HG02678 (cell line): ENCODE results near the gene GRM7.
A peak's percentile ranks its signal among the peaks of the same experiment; 100 is the strongest.

Experiments
- ATAC-seq: cut with Tn5 transposase; IDR thresholded peaks from one replicate; pipeline ENCODE4 v1.9.1; 2021; ENCODE audit warnings: mild to moderate bottlenecking, moderate library complexity; ENCODE audit not compliant: unreplicated experiment

The GRM7 gene

DNA sequence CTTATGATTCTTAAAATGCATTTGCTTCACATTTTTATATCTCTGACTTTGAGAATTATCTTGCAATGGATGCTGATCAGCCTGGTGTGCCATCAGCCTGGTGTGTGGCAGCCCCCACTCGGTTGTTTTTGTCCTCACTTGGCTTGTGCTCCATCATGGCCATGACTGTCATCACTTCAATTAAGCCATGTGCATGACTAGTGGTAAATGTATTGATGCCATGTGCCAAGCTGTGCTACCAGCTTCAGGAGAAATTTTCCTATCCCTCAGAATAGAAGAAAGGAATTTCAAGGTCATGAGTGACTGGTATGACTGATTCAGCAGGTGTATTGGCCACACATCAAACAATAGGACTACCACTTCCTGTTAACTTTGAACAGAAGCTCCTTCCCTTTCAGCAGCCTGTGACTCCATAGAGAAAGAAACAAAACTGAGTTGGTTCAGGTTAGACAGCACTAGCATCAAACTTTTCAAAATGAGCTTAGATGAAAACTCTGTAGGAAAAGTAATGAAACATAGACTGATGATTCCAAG, 251.7 kb downstream of the GRM7 start:
- ATAC-seq = no peak

DNA sequence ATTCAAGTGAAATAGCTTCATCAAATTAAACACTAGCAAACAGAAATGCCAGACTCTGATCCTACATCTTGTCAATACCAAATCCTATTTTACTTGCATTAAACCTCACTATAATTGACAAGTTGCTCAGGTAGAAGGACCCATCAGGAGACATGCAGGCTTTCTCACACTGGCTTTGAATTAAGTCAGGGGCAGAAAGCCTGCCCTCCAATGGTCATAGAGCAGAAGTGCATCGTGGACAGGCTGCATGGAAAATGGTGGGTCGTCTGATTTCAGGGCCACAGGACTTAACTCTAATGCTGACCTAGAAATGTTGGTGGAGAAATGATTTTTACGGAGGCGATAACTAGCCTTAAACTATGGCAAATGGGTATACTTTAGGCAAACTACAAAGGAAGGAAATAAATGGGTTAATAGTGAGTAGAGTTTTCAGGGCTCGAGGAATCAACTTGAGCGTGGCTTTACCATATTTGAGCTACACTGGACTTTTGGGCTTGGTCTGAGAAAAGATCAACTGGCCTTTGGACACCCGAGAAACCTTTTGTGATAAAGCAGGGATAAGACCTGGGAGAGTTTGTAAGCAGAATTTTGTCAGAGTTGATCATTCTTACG, 283.9 kb downstream of the GRM7 start:
- peak; percentile 72 for ATAC-seq

- ATAC-seq = no peak
These were observed 285.6 kb downstream of the GRM7 start for GRCh38 chr3:7146529-7146928.

GRCh38 chr3:7158516-7158915, 297.6 kb downstream of the GRM7 start:
- ATAC-seq = no peak

DNA sequence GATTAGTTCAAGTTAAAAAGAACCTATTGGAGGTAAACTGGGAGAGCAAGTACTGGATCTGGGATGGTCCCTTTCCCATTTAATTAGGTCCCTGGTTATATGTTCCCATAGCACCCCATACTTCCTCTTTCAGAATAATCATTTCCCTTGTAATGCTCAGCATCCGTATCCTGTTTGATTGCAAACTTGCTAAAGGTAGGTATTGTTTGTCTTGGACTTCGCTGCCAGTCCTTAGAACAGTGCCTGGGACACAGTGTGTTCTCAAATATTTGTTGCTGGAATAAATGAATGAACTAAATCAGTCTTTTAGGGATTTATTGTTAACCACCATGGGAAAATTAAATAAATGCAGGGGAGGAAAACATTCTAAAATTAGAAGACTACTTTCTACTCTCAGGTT, 299.8 kb downstream of the GRM7 start:
- ATAC-seq = no peak

- ATAC-seq = no peak
These were observed 305.5 kb downstream of the GRM7 start for GRCh38 chr3:7166460-7166859.

DNA sequence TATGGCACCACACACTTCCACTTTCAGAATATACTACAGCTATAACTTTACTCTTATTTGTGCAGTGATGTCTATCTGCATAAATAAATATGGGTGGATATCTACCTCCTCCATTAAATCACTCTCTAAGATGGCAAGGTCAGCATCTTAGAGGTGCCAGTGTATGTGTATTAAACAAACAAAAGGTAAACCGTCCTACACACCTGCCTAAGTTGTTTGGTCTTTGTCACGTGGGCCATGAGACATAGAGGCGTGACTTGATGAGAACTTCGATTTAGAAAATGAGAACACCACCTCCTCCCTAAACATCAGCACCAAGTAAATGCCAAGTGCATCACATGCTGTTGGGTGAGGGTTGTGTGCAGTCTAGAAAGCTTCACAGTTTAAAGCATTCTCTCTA, 310.6 kb downstream of the GRM7 start:
- ATAC-seq = no peak

DNA sequence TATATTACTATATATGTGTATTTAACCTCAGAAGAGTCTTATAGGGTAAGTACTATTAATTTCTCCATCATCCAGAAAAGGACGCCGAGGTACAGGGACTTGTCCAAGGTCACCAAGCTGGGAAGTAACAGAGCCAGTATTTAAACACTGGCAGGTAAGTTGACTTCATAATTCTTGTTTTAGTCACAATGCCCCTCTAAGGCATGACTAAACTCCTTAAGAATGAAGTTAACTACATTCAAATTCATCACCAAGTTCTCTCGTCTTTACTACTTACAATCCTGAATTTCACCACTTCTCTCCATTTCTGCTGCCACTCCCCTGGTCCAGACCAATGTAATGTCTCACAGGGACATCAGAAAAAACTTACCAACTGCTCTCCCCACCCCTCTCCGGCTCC, 312.1 kb downstream of the GRM7 start:
- ATAC-seq = no peak

GRCh38 chr3:7188551-7188950, 327.6 kb downstream of the GRM7 start:
- ATAC-seq = no peak

- ATAC-seq = peak; percentile 52
These were observed 329.2 kb downstream of the GRM7 start for GRCh38 chr3:7190095-7190494.

DNA sequence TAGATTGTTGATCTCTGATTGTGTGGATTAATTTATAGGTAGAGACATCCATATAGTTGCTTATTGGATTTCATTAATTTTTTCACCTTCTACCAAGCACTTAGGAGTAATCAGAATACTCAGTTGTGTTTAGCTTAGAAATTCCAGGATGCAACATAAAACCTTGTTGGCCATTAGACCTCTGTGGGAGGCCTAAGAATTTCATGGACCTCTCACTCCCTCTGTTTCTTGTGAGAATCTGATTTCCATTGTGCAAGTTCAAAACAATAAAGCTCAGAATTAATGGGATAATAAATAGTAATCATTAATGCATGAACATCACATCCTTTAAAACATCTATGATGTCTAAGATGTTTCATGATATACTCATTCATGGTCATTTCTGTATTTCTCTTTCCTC, 332.4 kb downstream of the GRM7 start:
- no peak for ATAC-seq

GRCh38 chr3:7194071-7194835, 333.3 kb downstream of the GRM7 start:
- no peak for ATAC-seq

DNA sequence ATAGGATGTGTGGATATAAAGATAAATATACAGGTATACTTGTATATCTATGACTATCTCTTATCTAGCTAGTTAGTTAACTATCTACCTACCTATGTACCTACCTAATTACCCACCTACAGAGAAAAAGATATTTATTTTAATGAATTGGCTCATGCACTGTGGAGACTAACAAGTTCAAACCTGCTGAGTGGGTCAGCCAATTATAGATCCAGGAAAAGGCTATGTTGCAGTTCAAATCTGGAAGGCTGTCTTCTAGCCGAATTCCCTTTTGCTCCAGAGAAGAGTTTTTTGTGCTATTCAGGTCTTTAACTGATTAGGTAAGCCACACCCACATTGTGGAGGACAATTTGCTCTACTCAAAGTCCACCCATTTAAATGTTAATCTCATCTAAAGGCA, 335.0 kb downstream of the GRM7 start:
- no peak for ATAC-seq

- ATAC-seq = no peak
These were observed 340.9 kb downstream of the GRM7 start for GRCh38 chr3:7201784-7202183.

GRCh38 chr3:7203969-7204847, 343.3 kb downstream of the GRM7 start:
- ATAC-seq = peak; percentile 40

DNA sequence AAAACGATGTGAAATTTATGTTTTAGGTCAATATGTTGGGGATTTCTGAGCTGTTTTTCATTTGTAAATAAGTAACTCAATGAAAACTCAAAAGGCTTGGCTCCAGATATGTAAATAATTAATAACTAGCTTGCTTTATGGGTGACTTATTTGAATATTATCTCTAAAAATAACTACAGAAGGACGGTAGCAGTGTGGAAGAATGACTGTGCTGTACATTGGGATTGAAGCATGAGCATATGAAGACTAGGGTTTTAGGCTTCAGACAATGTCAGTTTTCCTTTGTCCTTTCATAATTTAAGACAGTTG, 343.9 kb downstream of the GRM7 start:
- ATAC-seq = peak; percentile 37

DNA sequence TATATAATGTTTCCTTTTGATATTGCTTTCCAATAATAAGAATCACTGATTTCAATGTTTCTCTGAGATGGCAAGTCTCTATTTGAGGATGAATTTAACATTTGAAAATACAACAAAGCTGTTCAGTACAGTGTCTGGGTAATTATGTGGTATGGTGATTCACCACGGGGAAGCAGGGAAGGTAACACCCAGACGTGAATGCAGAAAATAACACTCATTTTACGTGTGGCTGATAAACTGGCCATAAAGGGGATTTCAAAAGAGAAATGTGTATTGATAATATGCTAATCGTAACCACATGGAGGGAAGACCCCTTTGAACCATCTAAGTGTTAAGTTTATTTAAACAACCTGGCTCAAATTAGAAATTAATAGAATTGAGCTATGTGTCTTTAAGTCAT, 344.6 kb downstream of the GRM7 start:
- ATAC-seq = peak; percentile 58

GRCh38 chr3:7205962-7206361, 345.0 kb downstream of the GRM7 start:
- ATAC-seq = peak; percentile 68

DNA sequence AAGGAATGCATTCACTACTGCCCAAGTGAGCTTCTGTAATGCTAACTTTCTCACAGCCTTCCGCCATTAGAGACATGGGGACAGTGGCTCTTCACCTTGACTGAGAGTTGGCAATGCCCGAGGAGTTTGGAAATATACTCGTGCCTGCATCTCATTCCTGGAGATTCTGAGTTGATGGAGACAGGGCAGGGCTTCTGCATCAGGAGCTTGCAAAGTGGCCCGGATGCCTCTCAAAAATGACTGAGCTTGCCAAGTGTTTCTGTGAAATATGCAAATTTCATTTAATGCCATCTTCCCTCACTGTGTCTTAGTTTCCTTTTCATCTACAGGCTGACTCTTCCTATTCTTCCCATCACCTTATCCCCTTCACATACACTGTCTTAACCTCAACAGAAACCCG, 346.2 kb downstream of the GRM7 start:
- ATAC-seq = no peak

DNA sequence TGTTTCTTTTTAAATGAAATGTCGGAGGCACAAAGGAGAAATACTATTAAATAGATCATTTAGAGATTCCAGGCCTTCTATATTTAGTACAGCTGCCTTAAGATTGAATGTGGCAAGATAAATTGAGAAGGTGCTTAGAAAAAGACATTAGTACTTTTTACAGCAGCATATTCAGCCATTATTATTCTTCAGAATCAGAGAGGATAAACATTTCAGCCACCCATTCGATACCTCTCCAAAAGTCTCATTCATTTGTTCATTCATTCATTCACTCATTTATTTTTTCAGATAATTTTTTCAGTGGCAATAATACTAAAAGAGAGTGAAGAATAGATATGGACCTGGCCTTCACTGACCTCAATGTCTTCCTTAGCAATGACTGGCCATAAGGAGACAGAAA, 347.0 kb downstream of the GRM7 start:
- no peak for ATAC-seq

- ATAC-seq = no peak
These were observed 348.2 kb downstream of the GRM7 start for GRCh38 chr3:7209098-7209497.

DNA sequence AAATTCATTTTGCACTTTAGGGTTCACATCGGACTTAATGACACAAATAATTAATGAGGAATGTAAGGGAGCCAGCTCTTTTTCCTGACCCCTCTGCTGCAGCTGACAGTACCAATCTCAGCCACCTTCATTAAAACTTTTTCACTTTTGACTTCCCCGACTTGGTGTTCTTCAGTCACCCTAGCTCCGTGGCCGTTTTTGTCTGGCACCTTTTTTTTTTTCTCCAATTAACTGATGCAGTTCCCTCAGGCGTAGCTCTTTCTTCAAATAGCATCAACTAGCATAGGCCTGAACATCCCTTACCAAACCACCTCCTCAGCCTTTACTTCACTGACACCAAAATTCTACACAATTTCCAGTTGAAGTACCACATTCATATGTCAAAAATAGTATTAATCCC, 350.8 kb downstream of the GRM7 start:
- ATAC-seq = no peak
